Stomach (tissue), 9 donors: Measurements from ENCODE around the gene IKBKE. TPM values are rescaled to one million over a fixed set of nuclear protein-coding genes. Genes with fewer than 3 reads are reported as not detected.

Experiments
- DNase-seq, 2 donors: peaks; one replicate each; pipeline versions ENCODE4 v3.0.0 to v3.0.0-alpha.2; 2013 to 2019
- H3K27ac ChIP-seq, 5 donors: fragments of 200-600 bp in 4 of 5; sonication (generic) in 4 of 5; one replicate each; pipeline ENCODE4 v1.5.1; 2013 to 2019; ENCODE audit warnings: mild to moderate bottlenecking in 1 of 5, moderate library complexity in 1 of 5
- H3K27me3 ChIP-seq, 3 donors: fragments of 200-600 bp; sonication (generic); one replicate each; pipeline ENCODE4 v1.5.1; 2017 to 2019; ENCODE audit warnings: mixed run types in 1 of 3
- H3K36me3 ChIP-seq, 4 donors: fragments of 200-600 bp; sonication (generic); 1 replicate in 3 of 4; 2 replicates in 1 of 4; pipeline ENCODE4 v1.5.1; 2016 to 2019
- H3K4me1 ChIP-seq, 4 donors: fragments of 200-600 bp; sonication (generic); one replicate each; pipeline ENCODE4 v1.5.1; 2016 to 2019
- H3K4me3 ChIP-seq, 4 donors: fragments of 200-600 bp; sonication (generic) in 3 of 4; one replicate each; pipeline ENCODE4 v1.5.1; 2016 to 2019; ENCODE audit warnings: mild to moderate bottlenecking in 1 of 4
- H3K9me3 ChIP-seq, 4 donors: fragments of 200-600 bp; sonication (generic); one replicate each; pipeline ENCODE4 v1.5.1; 2016 to 2019
- EP300 ChIP-seq: sonication (generic); formaldehyde crosslinking; IDR thresholded peaks from one replicate; pipeline ENCODE4 v1.6.1; 2017; ENCODE audit warnings: antibody characterized with exemption
- POLR2A ChIP-seq, 4 donors: fragments of 450-650 bp; IDR thresholded peaks; one replicate each; pipeline ENCODE4 v1.6.1; 2016; ENCODE audit warnings: antibody characterized with exemption in 4 of 4, control low read depth in 2 of 4, mild to moderate bottlenecking in 1 of 4, moderate library complexity in 1 of 4
- POLR2AphosphoS5 ChIP-seq, 3 donors: sonication (generic); formaldehyde crosslinking; IDR thresholded peaks; one replicate each; pipeline ENCODE4 v1.6.1; 2016; ENCODE audit warnings: antibody characterized with exemption in 3 of 3
- WGBS, 5 donors: extraction: QIAGEN DNeasy Blood & Tissue Kit in 3 of 5; methylation state at CpG; one replicate each; pipeline versions ENCODE4 v1.1.5 to v1.1.7; 2013 to 2018; 5-methylcytosine and 5-hydroxymethylcytosine counted together
- intact Hi-C: fragments of 100-400 bp; cut with DNase I; formaldehyde crosslinking; loops from one replicate; pipeline ENCODE4 v1.15.1; 2023; ENCODE audit warnings: low total_unique reads
- polyA plus RNA-seq, 3 donors: library from polyadenylated mRNA; stranded (reverse); fragments of 200-250 nt; gene quantifications; one replicate each; pipeline ENCODE4 v1.2.3, GENCODE V29; 2013
- total RNA-seq, 5 donors: library from RNA; depleted of rRNA; stranded (reverse); fragments of >200 nt; gene quantifications; one replicate each; pipeline versions ENCODE4 v1.1.0 to v1.2.3, GENCODE V29; 2014 to 2016
- TF ChIP-seq, protein P1 (sequence below), 7 experiments: fragments of 450-650 bp in 4 of 7; fragments of 200-600 bp in 3 of 7; sonication (generic) in 3 of 7; IDR thresholded peaks; one replicate each; pipeline ENCODE4 v1.5.1; 2016 to 2019; ENCODE audit warnings: antibody characterized with exemption in 7 of 7, control low read depth in 2 of 7, mild to moderate bottlenecking in 1 of 7
- donor health status: healthy with polysubstance abuse.
- donor health status: Bipolar disorder and iron deficiency.
- donor health status: healthy.

The IKBKE gene
- total and polyA plus RNA-seq, 8 donors: 4.9 to 49.6 (median 7.8) TPM

DNA sequence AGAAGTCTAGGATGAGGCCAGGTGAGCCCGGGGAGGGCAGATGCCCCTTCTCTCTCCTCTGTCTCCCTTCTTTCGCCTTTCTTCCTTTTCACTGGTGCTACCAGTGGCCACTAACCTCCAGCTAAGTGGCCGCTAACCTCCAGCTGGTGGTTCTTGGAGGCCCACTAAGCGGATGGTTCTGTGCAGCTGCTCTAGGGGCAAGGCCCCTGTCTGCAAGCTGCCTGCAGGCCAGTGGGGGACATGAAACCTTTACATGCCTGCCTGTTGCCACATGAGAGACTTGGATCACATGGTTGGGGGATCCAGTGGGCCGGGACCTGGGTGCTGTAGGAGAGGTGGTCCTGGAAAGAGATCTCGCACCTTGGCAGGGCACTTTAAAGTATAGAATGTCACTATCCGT, 17.7 kb downstream of the IKBKE start:
- H3K36me3 ChIP-seq: peaks cover 12 to 85% (median 63%) of the 10 kb centered on the region in 4 donors
- no peaks in the 10 kb centered on the region for H3K9me3 ChIP-seq
- intact Hi-C loops: no loop called here
- no peaks in the 10 kb centered on the region for H3K27me3 ChIP-seq
- no peak for DNase-seq
- H3K4me1 ChIP-seq: peaks cover 0 to 12% (median 8%) of the 10 kb centered on the region in 4 donors
- H3K27ac ChIP-seq: no peak overlapping the region
- TF ChIP-seq, protein P1, sequence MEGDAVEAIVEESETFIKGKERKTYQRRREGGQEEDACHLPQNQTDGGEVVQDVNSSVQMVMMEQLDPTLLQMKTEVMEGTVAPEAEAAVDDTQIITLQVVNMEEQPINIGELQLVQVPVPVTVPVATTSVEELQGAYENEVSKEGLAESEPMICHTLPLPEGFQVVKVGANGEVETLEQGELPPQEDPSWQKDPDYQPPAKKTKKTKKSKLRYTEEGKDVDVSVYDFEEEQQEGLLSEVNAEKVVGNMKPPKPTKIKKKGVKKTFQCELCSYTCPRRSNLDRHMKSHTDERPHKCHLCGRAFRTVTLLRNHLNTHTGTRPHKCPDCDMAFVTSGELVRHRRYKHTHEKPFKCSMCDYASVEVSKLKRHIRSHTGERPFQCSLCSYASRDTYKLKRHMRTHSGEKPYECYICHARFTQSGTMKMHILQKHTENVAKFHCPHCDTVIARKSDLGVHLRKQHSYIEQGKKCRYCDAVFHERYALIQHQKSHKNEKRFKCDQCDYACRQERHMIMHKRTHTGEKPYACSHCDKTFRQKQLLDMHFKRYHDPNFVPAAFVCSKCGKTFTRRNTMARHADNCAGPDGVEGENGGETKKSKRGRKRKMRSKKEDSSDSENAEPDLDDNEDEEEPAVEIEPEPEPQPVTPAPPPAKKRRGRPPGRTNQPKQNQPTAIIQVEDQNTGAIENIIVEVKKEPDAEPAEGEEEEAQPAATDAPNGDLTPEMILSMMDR (IDR thresholded peaks at IDR 0.05): no peak
- no peak for TF ChIP-seq POLR2A (IDR thresholded peaks at IDR 0.05)
- no peak for TF ChIP-seq POLR2AphosphoS5 (IDR thresholded peaks at IDR 0.05)
- TF ChIP-seq EP300: no peak
- H3K4me3 ChIP-seq: no peak overlapping the region
- 91 to 96% (median 92%) methylated on average over 7 of the region's 7 CpGs for WGBS, 5 donors

DNA sequence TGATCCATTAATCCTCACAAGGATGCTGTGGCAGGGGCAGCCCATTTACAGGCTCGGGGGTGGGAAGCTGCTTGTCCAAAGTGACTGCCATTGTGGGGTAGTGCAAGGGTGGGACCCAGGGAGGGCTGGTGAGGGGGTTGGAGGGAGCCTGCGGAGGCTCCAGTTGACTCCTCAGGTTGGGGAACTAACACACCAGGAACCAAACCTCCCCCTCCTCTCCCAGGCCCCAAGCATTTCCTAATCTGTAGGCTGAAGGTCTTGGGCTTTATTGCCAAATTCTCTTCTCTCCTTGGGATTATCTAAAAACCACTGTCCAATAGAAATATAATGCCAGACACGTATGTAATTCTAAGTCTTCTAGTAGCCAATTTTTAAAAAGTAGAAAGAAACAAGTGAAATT, 18.2 kb downstream of the IKBKE start:
- no peak overlapping the region for H3K4me3 ChIP-seq
- no peak overlapping the region for H3K27ac ChIP-seq
- WGBS, 5 donors: 84 to 94% (median 88%) methylated on average over 3 of the region's 3 CpGs
- no peak for DNase-seq
- H3K9me3 ChIP-seq: no peaks in the 10 kb centered on the region
- H3K27me3 ChIP-seq: no peaks in the 10 kb centered on the region
- TF ChIP-seq POLR2AphosphoS5 (IDR thresholded peaks at IDR 0.05) (no peak), POLR2A (IDR thresholded peaks at IDR 0.05) (no peak), EP300 (no peak)
- TF ChIP-seq, protein P1 (IDR thresholded peaks at IDR 0.05): no peak
- peaks cover 0 to 12% (median 8%) of the 10 kb centered on the region in 4 donors for H3K4me1 ChIP-seq
- intact Hi-C loops: no loop called here
- H3K36me3 ChIP-seq: peaks cover 7 to 85% (median 66%) of the 10 kb centered on the region in 4 donors

DNA sequence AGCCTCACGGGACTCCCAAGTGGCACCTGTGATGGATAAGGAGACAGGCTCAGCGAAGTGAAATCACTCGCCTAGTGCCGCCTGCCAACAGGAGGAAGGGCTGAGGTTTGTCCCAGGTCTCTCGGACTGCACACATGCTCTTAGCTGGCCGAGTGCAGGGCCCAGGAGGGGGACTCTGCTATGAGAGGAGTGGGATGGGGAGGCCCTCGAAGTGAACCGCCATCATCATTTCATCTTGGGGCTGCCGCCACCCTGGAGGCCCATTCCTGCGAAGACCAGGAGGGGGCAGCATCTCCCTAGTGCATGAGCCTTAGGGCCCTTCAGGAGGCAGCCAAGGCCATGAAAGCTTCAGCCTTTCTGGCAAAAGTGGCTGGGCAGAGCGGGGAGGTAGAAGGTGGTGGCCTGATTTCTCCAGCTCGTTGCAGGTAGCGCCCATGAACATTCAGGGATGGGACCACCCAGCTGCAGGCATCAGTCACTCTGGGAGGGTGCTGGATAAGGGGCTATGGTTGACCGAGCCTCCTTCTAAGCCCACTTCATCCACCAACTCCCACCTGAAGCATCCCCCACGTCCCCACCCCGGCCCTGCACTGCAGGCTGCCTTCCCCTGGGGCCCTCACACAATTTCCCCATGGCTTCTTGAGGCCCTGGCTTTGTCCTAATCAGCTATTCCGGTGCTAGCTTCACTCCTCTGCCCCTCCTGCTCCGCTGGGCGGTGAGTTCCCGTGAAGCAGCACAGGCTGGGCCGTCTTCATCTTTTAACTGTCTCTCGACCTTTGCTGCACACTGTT, 19.9 kb downstream of the IKBKE start:
- DNase-seq: peak; percentile 84 to 89
- 56 to 60% (median 57%) methylated on average over 18 to 22 of the region's 22 CpGs for WGBS, 5 donors

DNA sequence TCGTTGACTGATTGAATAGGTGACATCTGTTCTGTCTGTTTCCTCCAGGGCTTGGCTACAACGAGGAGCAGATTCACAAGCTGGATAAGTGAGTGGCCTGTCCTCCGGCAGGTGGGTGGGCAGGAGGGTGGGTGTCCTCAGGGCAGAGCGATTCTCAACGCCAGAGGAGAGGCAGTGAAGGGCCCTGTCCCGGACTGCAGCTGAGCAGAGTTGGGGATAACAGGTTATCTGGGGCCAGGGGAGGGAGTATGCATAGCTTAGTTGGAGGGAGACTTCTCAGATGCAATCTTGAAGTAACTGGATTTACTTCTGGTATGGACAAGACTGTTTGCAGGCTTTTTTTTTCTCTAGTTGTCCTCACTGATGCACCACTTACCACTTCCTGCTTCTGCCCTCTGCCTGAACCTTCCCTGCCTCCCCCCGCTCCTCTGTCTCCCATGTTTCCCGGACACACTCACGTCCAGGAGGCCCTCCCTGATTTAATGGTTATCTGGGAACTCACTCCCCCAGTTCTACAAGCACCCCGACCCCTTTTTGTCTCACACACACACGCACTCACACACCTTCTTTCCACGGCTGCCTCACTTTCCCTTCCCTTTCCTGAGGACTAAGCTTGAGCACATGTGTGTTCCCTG, 20.6 kb downstream of the IKBKE start:
- TF ChIP-seq POLR2AphosphoS5 (IDR thresholded peaks at IDR 0.05) (no peak), POLR2A (IDR thresholded peaks at IDR 0.05) (no peak), EP300 (no peak)
- TF ChIP-seq, protein P1 (IDR thresholded peaks at IDR 0.05): no peak
- Histone ChIP-seq H3K4me1 (peaks cover 9 to 26% (median 21%) of the 10 kb centered on the region in 4 donors), H3K27me3 (no peaks in the 10 kb centered on the region), H3K4me3 (no peak overlapping the region), H3K27ac (no peak overlapping the region), H3K36me3 (peaks cover 7 to 70% (median 51%) of the 10 kb centered on the region in 4 donors), H3K9me3 (no peaks in the 10 kb centered on the region)
- intact Hi-C loops: loop anchor here (5.0 to 10.0 kb wide), 2 partner anchors 91 to 174 kb away; no protein-coding TSS in a partner anchor
- no peak for DNase-seq
- WGBS, 5 donors: 80 to 86% (median 83%) methylated on average over 12 of the region's 12 CpGs

More for the DNA sequence above, 19.9 kb downstream of the IKBKE start:
- TF ChIP-seq, protein P1 (IDR thresholded peaks at IDR 0.05): peak in 5 of 7 experiments; percentile 89 to 95 (median 93)
- no peak for TF ChIP-seq POLR2A (IDR thresholded peaks at IDR 0.05)
- no peak for TF ChIP-seq EP300
- peak in 1 of 3 donors; percentile 68 for TF ChIP-seq POLR2AphosphoS5 (IDR thresholded peaks at IDR 0.05)
- H3K27me3 ChIP-seq: no peaks in the 10 kb centered on the region
- peaks cover 2 to 19% (median 13%) of the 10 kb centered on the region in 4 donors for H3K4me1 ChIP-seq
- intact Hi-C loops: loop anchor here (5.0 to 10.0 kb wide), 2 partner anchors 92 to 175 kb away; no protein-coding TSS in a partner anchor
- no peak overlapping the region for H3K4me3 ChIP-seq
- H3K36me3 ChIP-seq: peaks cover 7 to 77% (median 58%) of the 10 kb centered on the region in 4 donors
- H3K9me3 ChIP-seq: no peaks in the 10 kb centered on the region
- no peak overlapping the region for H3K27ac ChIP-seq
